GM12874 (cell line): ENCODE results near the gene SNUPN.
A peak's percentile ranks its signal among the peaks of the same experiment; 100 is the strongest.

Experiments used
- TF ChIP-seq, protein P1 (sequence below): IDR thresholded peaks from 2 replicates; pipeline ENCODE4 v1.5.1; 2011; ENCODE audit warnings: low read depth, mild to moderate bottlenecking, control low read depth, low read length, moderate library complexity; ENCODE audit not compliant: insufficient read depth

SNUPN gene

DNA sequence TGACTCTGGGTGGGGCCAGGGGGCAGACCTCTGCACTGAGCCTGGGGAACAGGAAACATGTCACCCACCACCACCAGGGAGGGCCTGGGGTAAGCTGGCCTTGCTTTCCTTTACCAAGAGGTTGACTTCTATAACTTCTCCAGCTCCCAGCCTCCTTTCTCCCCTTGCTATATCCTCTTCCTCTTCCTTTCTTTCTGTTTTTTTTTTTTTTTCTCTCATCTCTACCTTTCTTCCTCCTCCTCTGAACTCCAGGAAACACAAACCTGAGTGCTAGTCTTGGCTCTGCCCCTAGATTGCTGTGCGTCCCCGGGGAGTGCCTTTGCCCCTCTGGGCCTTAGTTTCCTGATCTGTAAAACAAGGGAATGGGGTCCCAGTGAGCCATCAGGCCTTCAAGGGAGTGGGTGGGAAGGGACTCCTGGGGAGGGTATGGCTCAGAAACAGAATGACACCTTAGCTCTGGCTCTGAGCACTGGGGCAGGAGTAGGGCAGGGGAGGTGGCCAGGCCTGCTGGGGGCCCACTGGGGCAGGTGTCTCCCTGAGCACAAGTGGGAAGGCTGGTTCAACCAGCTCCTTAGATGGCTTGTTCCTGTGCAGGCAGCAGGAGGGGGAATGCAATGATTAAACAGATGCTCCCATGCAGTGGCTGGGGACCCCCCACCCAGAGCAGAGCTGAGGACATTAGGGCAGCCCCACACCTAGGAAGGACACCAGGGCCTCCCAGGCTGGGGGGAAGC, 26.5 kb upstream of the SNUPN start:
- TF ChIP-seq, protein P1, sequence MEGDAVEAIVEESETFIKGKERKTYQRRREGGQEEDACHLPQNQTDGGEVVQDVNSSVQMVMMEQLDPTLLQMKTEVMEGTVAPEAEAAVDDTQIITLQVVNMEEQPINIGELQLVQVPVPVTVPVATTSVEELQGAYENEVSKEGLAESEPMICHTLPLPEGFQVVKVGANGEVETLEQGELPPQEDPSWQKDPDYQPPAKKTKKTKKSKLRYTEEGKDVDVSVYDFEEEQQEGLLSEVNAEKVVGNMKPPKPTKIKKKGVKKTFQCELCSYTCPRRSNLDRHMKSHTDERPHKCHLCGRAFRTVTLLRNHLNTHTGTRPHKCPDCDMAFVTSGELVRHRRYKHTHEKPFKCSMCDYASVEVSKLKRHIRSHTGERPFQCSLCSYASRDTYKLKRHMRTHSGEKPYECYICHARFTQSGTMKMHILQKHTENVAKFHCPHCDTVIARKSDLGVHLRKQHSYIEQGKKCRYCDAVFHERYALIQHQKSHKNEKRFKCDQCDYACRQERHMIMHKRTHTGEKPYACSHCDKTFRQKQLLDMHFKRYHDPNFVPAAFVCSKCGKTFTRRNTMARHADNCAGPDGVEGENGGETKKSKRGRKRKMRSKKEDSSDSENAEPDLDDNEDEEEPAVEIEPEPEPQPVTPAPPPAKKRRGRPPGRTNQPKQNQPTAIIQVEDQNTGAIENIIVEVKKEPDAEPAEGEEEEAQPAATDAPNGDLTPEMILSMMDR = no peak

DNA sequence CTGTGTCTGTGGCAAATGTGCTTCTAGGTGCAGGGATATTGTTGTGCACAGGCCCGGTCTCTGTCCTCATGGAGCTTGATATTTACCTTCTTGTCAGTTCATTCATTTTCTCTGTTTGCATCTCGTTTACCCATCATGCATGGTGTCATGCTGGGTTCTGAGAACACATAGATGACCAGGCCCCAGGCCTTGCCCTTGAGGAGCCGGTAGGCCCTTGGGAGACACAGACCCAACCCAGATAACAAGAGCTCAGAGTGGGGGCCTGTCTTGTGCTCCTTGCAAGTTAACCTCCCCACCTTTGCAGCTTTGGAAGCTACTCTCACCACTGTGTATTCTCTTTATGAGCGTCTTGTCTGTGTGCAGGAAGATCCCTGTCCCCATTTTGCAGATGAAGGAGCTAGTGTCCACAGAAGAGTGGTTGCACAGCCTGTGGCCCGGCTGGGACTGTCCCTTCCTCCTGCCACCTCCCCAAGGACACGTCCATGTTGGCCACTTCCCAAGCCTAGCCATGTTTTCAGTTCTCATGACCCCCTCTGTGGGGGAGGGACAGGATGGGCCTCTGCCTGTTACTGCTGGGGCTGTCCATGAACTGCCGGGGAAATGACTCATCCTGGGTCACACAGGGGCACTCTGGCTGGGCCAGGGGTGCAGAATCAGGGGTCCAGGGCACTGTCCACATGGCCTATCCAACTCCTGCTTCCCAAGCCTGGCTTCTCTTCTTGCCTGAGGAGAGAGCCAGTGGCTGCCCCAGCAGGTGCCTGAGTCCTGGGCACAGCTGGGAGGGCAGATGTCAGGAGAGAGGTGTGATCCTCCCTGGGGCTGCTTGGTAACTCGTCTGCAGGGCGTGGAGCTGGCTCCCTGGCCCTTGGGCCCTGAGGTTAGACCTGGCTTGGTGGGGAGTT, 25.6 kb upstream of the SNUPN start:
- TF ChIP-seq, protein P1 = no peak

DNA sequence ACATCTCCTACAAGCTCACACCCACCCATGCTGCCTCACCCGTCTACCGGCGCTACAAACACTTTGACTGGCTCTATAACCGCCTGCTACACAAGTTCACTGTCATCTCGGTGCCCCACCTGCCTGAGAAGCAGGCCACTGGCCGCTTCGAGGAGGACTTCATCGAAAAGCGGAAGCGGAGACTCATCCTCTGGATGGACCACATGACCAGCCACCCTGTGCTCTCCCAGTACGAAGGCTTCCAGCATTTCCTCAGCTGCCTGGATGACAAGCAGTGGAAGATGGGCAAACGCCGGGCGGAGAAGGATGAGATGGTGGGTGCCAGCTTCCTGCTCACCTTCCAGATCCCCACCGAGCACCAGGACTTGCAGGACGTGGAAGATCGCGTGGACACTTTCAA, 24.3 kb upstream of the SNUPN start:
- TF ChIP-seq, protein P1 = no peak

DNA sequence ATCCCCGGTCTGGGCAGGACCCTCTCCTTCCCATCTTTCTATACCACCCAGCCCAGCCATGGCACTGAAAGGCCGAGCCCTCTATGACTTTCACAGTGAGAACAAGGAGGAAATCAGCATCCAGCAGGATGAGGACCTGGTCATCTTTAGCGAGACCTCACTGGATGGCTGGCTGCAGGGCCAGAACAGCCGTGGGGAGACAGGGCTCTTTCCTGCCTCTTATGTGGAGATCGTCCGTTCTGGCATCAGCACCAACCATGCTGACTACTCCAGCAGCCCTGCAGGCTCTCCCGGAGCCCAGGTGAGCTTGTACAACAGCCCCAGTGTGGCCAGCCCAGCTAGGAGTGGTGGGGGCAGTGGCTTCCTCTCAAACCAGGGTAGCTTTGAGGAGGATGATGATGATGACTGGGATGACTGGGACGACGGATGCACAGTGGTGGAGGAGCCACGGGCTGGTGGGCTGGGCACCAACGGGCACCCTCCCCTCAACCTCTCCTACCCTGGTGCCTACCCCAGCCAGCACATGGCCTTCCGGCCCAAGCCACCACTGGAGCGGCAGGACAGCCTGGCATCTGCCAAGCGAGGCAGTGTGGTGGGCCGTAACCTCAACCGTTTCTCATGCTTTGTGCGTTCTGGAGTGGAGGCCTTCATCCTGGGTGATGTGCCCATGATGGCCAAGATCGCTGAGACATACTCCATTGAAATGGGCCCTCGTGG, 23.7 kb upstream of the SNUPN start:
- TF ChIP-seq, protein P1 = no peak

DNA sequence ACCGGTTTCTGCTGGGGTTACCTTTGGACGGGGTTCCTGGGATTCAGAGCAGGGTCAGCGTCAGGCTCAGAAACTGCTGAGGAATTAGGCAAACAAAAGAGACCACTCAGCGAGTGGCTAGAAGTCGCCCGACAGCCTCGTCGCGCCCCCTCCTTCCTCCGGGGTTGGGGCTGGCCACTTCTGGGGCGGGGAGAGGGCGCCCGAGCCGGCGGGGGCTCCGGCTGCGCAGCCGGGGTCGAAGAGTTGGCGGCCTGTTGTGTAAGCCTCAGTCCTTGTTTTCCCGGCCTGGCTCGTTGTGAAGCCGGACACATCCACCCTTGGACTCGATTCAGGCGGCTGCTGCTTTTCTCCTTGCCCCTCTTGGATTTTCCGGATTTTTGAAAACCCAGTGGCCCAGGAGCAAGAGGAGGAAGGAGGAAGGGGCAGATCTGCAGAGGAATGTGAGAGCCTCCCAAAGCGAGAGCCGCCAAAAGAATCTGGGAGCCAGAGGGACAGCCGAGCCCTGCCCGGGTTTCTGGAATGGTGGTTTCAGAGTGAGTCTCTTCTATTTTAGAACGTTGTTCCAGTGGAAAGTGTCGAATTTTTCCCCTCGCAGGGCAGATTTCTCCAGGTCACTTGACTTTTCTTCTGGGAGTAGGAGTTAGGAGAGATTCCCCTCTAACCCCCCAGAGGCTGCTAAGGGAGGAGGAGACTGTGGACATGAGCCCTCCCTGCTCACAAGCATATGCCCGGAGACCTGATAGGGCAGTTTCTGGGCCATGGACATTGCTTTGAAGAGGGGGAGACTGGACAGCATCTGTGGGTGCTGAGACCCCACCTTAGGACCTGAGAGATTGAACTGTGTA, 22.9 kb upstream of the SNUPN start:
- TF ChIP-seq, protein P1 = no peak

DNA sequence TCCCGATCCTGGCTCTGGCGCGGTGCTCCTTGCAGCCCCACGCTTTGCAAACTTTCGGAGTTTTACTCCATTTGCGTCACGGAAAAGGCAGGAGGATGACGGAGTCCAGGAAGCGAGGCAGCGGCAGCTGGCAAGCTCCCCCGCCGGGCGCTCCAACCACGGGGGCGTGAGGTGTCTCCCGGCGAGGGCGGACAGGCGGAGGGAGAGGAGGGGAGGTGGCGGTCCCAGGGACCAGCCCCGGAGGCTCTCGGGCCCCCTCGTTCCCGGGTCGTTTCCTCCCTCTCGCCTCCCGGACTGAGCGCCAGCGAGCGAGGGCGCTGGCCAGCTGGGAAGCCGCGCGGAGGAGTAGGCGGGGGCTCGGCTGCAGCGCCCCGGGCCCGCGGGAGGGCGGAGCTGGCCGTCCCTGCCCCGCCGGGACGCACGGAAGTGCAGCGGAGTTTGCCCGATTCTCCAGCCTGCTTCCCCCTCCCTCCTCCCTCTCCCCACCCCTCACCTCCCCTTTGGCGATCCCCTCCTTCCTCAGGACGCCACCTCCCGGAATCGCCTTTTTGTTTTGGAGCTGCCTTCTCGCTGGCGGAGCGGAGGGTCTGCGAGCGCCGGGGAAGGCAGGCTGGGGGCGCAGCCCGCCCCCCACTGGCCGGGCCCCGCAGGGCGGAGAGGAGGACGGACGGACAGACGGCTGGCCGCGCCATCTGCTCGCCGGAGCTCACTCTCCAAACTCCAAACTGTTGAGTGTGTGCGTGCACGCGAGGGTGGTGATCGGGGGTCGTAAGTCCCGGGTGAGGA, 22.0 kb upstream of the SNUPN start, which contains the start of gene SNX33:
Gene SNX33, plus strand, starts transcription at position 543 of the 786 bp plus-strand sequence. CDS start 1,191 bp downstream, outside the sequence.
- TF ChIP-seq, protein P1 = peak; percentile 76
